Mesenchymal stem cell (in vitro differentiated cells and primary cell): ENCODE results near the gene TNFRSF12A.

Experiments used
- DNase-seq: peaks from one replicate; pipeline ENCODE4 v3.0.0-alpha.2; 2013
- H2AFZ ChIP-seq: one replicate; pipeline ENCODE4 v1.6.1; 2013; ENCODE audit warnings: low read depth, mild to moderate bottlenecking, control low read depth, inconsistent platforms, low read length, moderate library complexity
- H2AK5ac ChIP-seq: 2 replicates; pipeline ENCODE4 v1.6.1; 2013; ENCODE audit warnings: low read length, moderate library complexity, mild to moderate bottlenecking, inconsistent platforms; ENCODE audit not compliant: severe bottlenecking
- H2BK120ac ChIP-seq: one replicate; pipeline ENCODE4 v1.6.1; 2013; ENCODE audit warnings: low read depth, mild to moderate bottlenecking, inconsistent platforms, low read length, moderate library complexity
- H2BK12ac ChIP-seq, 2 experiments: one replicate each; pipeline ENCODE4 v1.6.1; 2013; ENCODE audit warnings: inconsistent platforms in 2 of 2, low read length in 2 of 2, mild to moderate bottlenecking in 2 of 2, moderate library complexity in 2 of 2, control low read depth in 1 of 2
- H2BK15ac ChIP-seq: one replicate; pipeline ENCODE4 v1.6.1; 2013; ENCODE audit warnings: mild to moderate bottlenecking, low read depth, inconsistent platforms; ENCODE audit not compliant: poor library complexity, severe bottlenecking
- H2BK5ac ChIP-seq: 2 replicates; pipeline ENCODE4 v1.6.1; 2013; ENCODE audit warnings: low read depth, mild to moderate bottlenecking, low read length, control low read depth, inconsistent platforms; ENCODE audit not compliant: poor library complexity, severe bottlenecking
- H3K14ac ChIP-seq, 2 experiments: one replicate each; pipeline ENCODE4 v1.6.1; 2013; ENCODE audit warnings: inconsistent platforms in 2 of 2, low read length in 2 of 2, control low read depth in 1 of 2, mild to moderate bottlenecking in 1 of 2, moderate library complexity in 1 of 2
- H3K18ac ChIP-seq, 2 experiments: one replicate each; pipeline ENCODE4 v1.6.1; 2013; ENCODE audit warnings: inconsistent platforms in 2 of 2, low read length in 2 of 2, control low read depth in 1 of 2, low read depth in 1 of 2, mild to moderate bottlenecking in 1 of 2
- H3K23ac ChIP-seq, 2 experiments: one replicate each; pipeline ENCODE4 v1.6.1; 2013; ENCODE audit warnings: inconsistent platforms in 2 of 2, low read length in 2 of 2, mild to moderate bottlenecking in 2 of 2, moderate library complexity in 2 of 2, control low read depth in 1 of 2
- H3K27ac ChIP-seq: 2 replicates; pipeline ENCODE4 v1.5.1; 2013; ENCODE audit warnings: mild to moderate bottlenecking, moderate library complexity, low read length, control low read depth, inconsistent platforms; ENCODE audit not compliant: poor library complexity, severe bottlenecking
- H3K27me3 ChIP-seq, 2 experiments: 2 replicates each; pipeline versions ENCODE4 v1.6.1 to v1.7.0; 2013; ENCODE audit warnings: low read length in 2 of 2, mild to moderate bottlenecking in 2 of 2, moderate library complexity in 2 of 2, control low read depth in 1 of 2, inconsistent platforms in 1 of 2; ENCODE audit not compliant: control insufficient read depth in 1 of 2, insufficient read depth in 1 of 2
- H3K36me3 ChIP-seq, 2 experiments: 2 replicates each; pipeline versions ENCODE4 v1.6.1 to v1.7.0; 2013; ENCODE audit warnings: low read length in 2 of 2, control low read depth in 1 of 2, inconsistent platforms in 1 of 2, low read depth in 1 of 2, mild to moderate bottlenecking in 1 of 2; ENCODE audit not compliant: insufficient read depth in 2 of 2, control insufficient read depth in 1 of 2
- H3K4ac ChIP-seq, 2 experiments: one replicate each; pipeline ENCODE4 v1.6.1; 2013; ENCODE audit warnings: inconsistent platforms in 2 of 2, low read length in 2 of 2, mild to moderate bottlenecking in 2 of 2, moderate library complexity in 2 of 2, control low read depth in 1 of 2, low read depth in 1 of 2
- H3K4me1 ChIP-seq: 2 replicates; pipeline ENCODE4 v1.6.1; 2013; ENCODE audit warnings: low read depth, low read length, control low read depth; ENCODE audit not compliant: control insufficient read depth, insufficient read depth
- H3K4me2 ChIP-seq: 2 replicates; pipeline ENCODE4 v1.6.1; 2013; ENCODE audit warnings: low read length, mild to moderate bottlenecking, inconsistent platforms; ENCODE audit not compliant: poor library complexity, severe bottlenecking
- H3K4me3 ChIP-seq, 2 experiments: 2 replicates each; pipeline versions ENCODE4 v1.5.1 to v1.7.0; 2013; ENCODE audit warnings: low read length in 2 of 2, mild to moderate bottlenecking in 2 of 2, control low read depth in 1 of 2, low read depth in 1 of 2; ENCODE audit not compliant: insufficient read depth in 1 of 2
- H3K79me1 ChIP-seq: replicated peaks from 2 replicates; pipeline ENCODE4 v1.6.1; 2013; ENCODE audit warnings: mild to moderate bottlenecking, control low read depth, low read length, inconsistent platforms; ENCODE audit not compliant: poor library complexity, severe bottlenecking
- H3K9ac ChIP-seq: 2 replicates; pipeline ENCODE4 v1.7.0; 2013; ENCODE audit warnings: mild to moderate bottlenecking, low read length, moderate library complexity
- H3K9me3 ChIP-seq: 2 replicates; pipeline ENCODE4 v1.7.0; 2013; ENCODE audit warnings: mild to moderate bottlenecking, low read length; ENCODE audit not compliant: control insufficient read depth
- H4K8ac ChIP-seq: one replicate; pipeline ENCODE4 v1.6.1; 2013; ENCODE audit warnings: inconsistent platforms, mild to moderate bottlenecking, low read length, moderate library complexity
- H4K91ac ChIP-seq: one replicate; pipeline ENCODE4 v1.6.1; 2013; ENCODE audit warnings: mild to moderate bottlenecking, low read length, inconsistent platforms
- WGBS: methylation state at CpG from one replicate; pipeline ENCODE4 v1.1.7; 2013; ENCODE audit warnings: mixed read lengths; 5-methylcytosine and 5-hydroxymethylcytosine counted together

The TNFRSF12A gene

DNA sequence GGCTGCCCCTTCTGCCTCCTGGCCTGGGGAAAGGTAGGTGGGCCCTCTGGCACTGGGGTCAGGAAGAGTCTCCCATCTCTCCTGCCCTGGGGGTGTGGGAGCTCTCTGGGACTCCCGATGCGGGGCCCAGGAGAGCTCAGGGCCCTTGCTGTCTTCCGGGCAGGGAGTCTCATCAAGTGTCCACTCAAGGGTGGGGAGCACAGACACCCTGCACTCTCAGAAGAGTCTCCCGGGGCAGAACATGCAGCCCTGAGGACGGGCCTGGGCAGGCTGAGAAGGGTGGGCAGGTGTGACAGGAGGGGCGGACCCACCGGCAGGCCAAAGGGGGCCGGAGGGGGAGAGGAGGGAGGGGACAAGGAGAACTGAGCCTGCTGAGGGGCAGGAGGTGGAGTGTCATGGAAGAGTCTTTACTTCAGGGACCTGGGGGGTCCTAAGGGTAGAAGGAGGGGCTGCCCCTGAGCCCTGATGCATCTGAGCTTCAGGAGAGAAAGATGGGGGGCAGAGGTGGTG, 31.5 kb upstream of the TNFRSF12A start:
- H3K4me1 ChIP-seq: peaks cover 10% of the 10 kb centered on the region
- peak overlapping the region; percentile 12 for H2BK15ac ChIP-seq
- H3K4ac ChIP-seq: no peak overlapping the region
- no peak overlapping the region for H2AK5ac ChIP-seq
- no peaks in the 10 kb centered on the region for H3K79me1 ChIP-seq
- H3K18ac ChIP-seq: no peak overlapping the region
- H4K8ac ChIP-seq: no peak overlapping the region
- H2BK120ac ChIP-seq: no peak overlapping the region
- no peak overlapping the region for H4K91ac ChIP-seq
- H3K4me2 ChIP-seq: no peak overlapping the region
- H3K14ac ChIP-seq: no peak overlapping the region
- H2BK12ac ChIP-seq: no peak overlapping the region
- DNase-seq: no peak
- no peak overlapping the region for H3K9ac ChIP-seq
- peaks cover 34 to 67% of the 10 kb centered on the region in 2 experiments for H3K27me3 ChIP-seq
- H2BK5ac ChIP-seq: no peak overlapping the region
- no peak overlapping the region for H3K4me3 ChIP-seq
- no peaks in the 10 kb centered on the region for H3K36me3 ChIP-seq
- H2AFZ ChIP-seq: no peak overlapping the region
- no peaks in the 10 kb centered on the region for H3K9me3 ChIP-seq
- H3K27ac ChIP-seq: no peak overlapping the region
- 50% methylated on average over 8 of the region's 8 CpGs for WGBS
- H3K23ac ChIP-seq: no peak overlapping the region

DNA sequence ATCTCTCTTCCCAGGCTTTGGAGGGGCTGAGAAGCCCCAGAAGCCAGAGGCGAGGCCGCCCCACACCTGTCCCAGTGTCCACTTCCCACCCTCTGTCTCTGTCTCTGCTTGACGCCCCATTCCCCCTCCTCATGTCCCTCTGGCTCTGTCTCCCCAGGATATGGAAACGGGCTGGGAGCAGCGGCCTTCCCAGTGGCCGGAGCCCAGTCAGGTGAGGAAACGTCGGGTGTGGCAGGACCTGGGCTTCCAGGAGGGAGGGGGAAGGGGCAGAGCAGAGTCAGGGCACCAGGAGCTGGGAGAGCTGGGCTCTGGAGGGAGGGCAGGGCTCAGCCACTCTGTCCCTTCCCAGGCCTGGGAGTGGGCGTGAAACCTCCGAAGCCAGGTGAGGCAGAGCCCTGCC, 29.3 kb upstream of the TNFRSF12A start:
- no peak overlapping the region for H2BK12ac ChIP-seq
- no peaks in the 10 kb centered on the region for H3K79me1 ChIP-seq
- H4K91ac ChIP-seq: no peak overlapping the region
- H3K4ac ChIP-seq: no peak overlapping the region
- H3K27ac ChIP-seq: no peak overlapping the region
- H3K4me3 ChIP-seq: no peak overlapping the region
- H3K4me1 ChIP-seq: peaks cover 5% of the 10 kb centered on the region
- H3K4me2 ChIP-seq: no peak overlapping the region
- H3K18ac ChIP-seq: no peak overlapping the region
- no peak overlapping the region for H3K9ac ChIP-seq
- WGBS: 82% methylated on average over 9 of the region's 10 CpGs
- no peak overlapping the region for H3K14ac ChIP-seq
- peaks cover 34 to 71% of the 10 kb centered on the region in 2 experiments for H3K27me3 ChIP-seq
- H2AFZ ChIP-seq: no peak overlapping the region
- H2BK15ac ChIP-seq: no peak overlapping the region
- no peak overlapping the region for H3K23ac ChIP-seq
- no peak overlapping the region for H2BK120ac ChIP-seq
- no peak overlapping the region for H2AK5ac ChIP-seq
- no peaks in the 10 kb centered on the region for H3K9me3 ChIP-seq
- DNase-seq: no peak
- no peaks in the 10 kb centered on the region for H3K36me3 ChIP-seq
- H2BK5ac ChIP-seq: no peak overlapping the region
- no peak overlapping the region for H4K8ac ChIP-seq

GRCh38 chr16:2991566-2992261, 28.5 kb upstream of the TNFRSF12A start:
- Histone ChIP-seq H3K4me3 (no peak overlapping the region), H3K9me3 (no peaks in the 10 kb centered on the region), H3K27ac (no peak overlapping the region), H2BK120ac (no peak overlapping the region), H3K4ac (no peak overlapping the region), H4K8ac (no peak overlapping the region), H3K9ac (no peak overlapping the region), H2AFZ (no peak overlapping the region), H2BK5ac (no peak overlapping the region), H3K23ac (no peak overlapping the region), H3K4me1 (peaks cover 5% of the 10 kb centered on the region), H3K79me1 (no peaks in the 10 kb centered on the region), H3K18ac (no peak overlapping the region), H3K14ac (no peak overlapping the region), H3K4me2 (no peak overlapping the region), H2AK5ac (no peak overlapping the region), H2BK15ac (no peak overlapping the region), H3K27me3 (peaks cover 37 to 70% of the 10 kb centered on the region in 2 experiments), H4K91ac (no peak overlapping the region), H3K36me3 (no peaks in the 10 kb centered on the region), H2BK12ac (no peak overlapping the region)
- 69% methylated on average over 8 of the region's 12 CpGs for whole genome bisulfite sequencing
- DNase-seq: no peak

DNA sequence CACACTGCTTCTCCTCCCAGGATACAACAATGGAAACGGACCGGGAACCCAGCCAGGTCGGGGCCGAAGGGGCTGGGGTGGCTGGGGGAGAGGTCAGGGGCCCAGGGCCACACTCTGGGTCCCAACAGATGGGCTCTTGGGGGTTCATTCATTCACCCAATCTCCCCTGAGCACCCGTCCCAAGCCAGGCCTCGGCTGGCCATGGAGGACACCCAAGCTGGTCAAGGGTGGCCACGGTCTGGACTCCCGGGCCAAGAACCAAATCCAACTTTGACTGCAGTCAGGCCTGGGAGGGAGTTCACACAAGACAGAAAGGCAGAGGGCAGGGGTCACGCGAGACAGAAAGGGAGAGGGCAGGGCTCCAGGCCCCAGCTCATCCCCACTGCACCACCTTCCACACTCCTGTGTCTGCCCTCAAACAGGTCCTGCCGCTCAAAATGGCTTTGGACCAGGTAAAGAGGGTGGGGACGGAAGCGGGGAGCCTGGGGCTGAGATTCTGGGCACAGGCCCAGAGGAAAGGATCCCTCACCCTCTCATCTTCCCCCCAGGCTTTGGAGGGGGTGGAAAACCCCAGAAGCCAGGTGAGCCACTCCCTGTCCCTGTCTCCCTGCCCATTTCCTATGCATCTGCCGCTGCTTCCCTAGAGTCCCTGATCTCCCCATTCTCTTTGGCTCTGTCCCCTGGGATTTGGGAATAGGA, 27.6 kb upstream of the TNFRSF12A start:
- Histone ChIP-seq H3K23ac (no peak overlapping the region), H3K4me3 (no peak overlapping the region), H2BK5ac (no peak overlapping the region), H2BK120ac (no peak overlapping the region), H3K27ac (no peak overlapping the region), H3K4me1 (peaks cover 5% of the 10 kb centered on the region), H4K91ac (no peak overlapping the region), H3K79me1 (no peaks in the 10 kb centered on the region), H2AK5ac (no peak overlapping the region), H4K8ac (no peak overlapping the region), H2BK15ac (no peak overlapping the region), H3K9ac (no peak overlapping the region), H3K9me3 (no peaks in the 10 kb centered on the region), H2BK12ac (no peak overlapping the region), H2AFZ (no peak overlapping the region), H3K4ac (no peak overlapping the region), H3K27me3 (peaks cover 45 to 71% of the 10 kb centered on the region in 2 experiments), H3K14ac (no peak overlapping the region), H3K4me2 (no peak overlapping the region), H3K36me3 (no peaks in the 10 kb centered on the region), H3K18ac (no peak overlapping the region)
- WGBS: 91% methylated on average over 14 of the region's 14 CpGs
- no peak for DNase-seq
